ENCODE data around the gene EIF2B2.

EIF2B2 gene

DNA sequence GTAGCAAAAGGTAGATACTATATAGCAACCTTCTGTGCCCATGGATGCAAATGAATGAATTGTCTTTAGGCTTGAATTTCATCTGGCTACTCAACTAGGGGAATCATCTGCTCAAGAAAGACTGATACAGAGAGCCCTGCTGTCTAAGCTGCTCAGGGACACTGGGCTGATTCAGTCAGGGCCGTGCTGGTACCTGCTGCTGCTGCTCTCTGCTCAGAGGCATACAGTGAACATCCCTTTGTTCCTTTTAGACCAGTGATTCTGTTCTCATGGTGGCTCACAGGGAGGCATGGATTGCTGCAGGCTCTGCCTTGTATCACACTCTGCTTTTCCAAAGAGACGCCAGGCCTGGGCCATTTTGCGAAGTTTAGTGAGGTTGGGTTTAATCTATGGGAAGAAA, 14.1 kb downstream of the EIF2B2 start:
- TF ChIP-seq CTCF (IDR thresholded peaks at IDR 0.05): no peak
- Mint-ChIP-seq H3K4me1 (peaks cover 8% of the 10 kb centered on the region), H3K4me3 (no peak overlapping the region)

DNA sequence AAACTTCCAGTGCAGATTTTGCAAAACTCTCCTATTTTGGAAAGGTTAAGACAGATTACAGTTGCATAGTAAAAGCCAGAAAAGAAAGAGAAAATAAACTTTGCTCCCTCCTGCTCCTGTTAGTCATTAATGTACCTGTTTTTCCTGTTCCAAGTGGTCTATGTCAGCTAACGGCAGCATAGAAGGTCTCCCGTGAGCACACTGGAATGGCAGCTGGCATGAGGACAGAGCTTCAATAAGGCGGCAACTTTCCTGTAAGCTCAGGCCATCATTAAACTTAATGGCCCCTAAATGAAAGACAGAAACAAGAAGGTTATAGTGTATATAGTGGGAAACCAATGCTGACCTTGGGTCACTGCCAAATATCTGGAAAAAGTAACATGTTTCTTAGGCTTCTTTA, 16.0 kb downstream of the EIF2B2 start:
- TF ChIP-seq CTCF (IDR thresholded peaks at IDR 0.05): no peak
- Mint-ChIP-seq H3K27ac (no peak overlapping the region), H3K4me1 (peaks cover 8% of the 10 kb centered on the region), H3K9me3 (no peaks in the 10 kb centered on the region), H3K27me3 (ENCODE audit: low read depth, poor library complexity) (no peaks in the 10 kb centered on the region), H3K4me3 (no peak overlapping the region), H3K36me3 (ENCODE audit: low read depth) (peaks cover 77% of the 10 kb centered on the region)
- no peak for DNase-seq

More for the DNA sequence above, 14.1 kb downstream of the EIF2B2 start:
- no peak for DNase-seq
- Mint-ChIP-seq H3K27ac (no peak overlapping the region), H3K9me3 (no peaks in the 10 kb centered on the region), H3K27me3 (ENCODE audit: low read depth, poor library complexity) (no peaks in the 10 kb centered on the region), H3K36me3 (ENCODE audit: low read depth) (peaks cover 69% of the 10 kb centered on the region)

- Mint-ChIP-seq H3K27ac (no peak overlapping the region), H3K9me3 (no peaks in the 10 kb centered on the region), H3K4me3 (no peak overlapping the region), H3K4me1 (no peaks in the 10 kb centered on the region), H3K27me3 (ENCODE audit: low read depth, poor library complexity) (no peaks in the 10 kb centered on the region), H3K36me3 (ENCODE audit: low read depth) (peaks cover 50% of the 10 kb centered on the region)
- peak; percentile 9 for DNase-seq
- TF ChIP-seq CTCF (IDR thresholded peaks at IDR 0.05): peak; percentile 42
Observed at GRCh38 chr14:75022655-75023054, 19.9 kb downstream of the EIF2B2 start.

- H3K9me3 Mint-ChIP-seq: no peaks in the 10 kb centered on the region
- no peaks in the 10 kb centered on the region for H3K4me1 Mint-ChIP-seq
- H3K27me3 Mint-ChIP-seq (ENCODE audit: low read depth, poor library complexity): no peaks in the 10 kb centered on the region
- H3K4me3 Mint-ChIP-seq: no peak overlapping the region
- no peak for TF ChIP-seq CTCF (IDR thresholded peaks at IDR 0.05)
- H3K36me3 Mint-ChIP-seq (ENCODE audit: low read depth): peaks cover 50% of the 10 kb centered on the region
- no peak overlapping the region for H3K27ac Mint-ChIP-seq
- no peak for DNase-seq
Observed at GRCh38 chr14:75023108-75023507, 20.4 kb downstream of the EIF2B2 start.

DNA sequence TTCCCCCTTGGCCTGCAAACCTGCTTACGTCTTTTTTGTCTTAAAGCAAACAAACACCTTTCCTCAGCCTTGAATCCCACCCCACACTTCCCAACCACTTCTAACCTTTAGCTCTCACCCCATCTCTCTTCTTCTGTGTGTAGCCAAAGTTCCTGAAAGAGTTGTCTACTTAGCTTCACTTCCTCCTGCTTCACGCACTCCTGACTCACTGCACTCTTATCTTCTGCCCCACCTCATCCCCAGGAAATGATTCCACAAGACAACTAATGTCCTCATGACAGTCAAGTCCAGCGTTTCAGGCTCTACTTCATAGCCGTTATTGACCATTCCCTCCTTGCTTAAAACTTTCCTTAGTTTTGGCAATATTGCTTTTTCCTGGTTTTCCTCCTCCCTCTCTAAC, 22.4 kb downstream of the EIF2B2 start:
- no peak for DNase-seq
- no peak for TF ChIP-seq CTCF (IDR thresholded peaks at IDR 0.05)
- Mint-ChIP-seq H3K4me1 (no peaks in the 10 kb centered on the region), H3K9me3 (no peaks in the 10 kb centered on the region), H3K27ac (no peak overlapping the region), H3K36me3 (ENCODE audit: low read depth) (peaks cover 44% of the 10 kb centered on the region), H3K4me3 (no peak overlapping the region), H3K27me3 (ENCODE audit: low read depth, poor library complexity) (no peaks in the 10 kb centered on the region)

DNA sequence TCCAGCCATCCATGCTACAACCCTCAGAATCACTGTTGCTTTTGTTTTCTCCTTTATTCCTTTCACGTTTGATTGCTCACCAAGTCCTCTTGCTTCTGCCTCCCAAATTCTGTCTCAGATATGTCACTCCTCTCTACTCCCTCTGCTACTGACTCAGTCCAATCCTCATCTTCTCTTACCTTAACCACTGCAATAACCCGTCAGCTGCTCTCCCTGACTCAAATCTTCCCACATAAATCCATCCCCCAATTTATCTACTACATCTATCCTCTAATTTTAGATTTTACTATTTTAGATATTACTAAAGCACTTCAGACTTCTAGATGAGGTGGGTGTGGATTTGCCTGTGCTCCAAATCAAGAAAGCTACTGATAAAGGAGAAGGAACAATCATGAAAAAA, 23.2 kb downstream of the EIF2B2 start:
- no peaks in the 10 kb centered on the region for H3K9me3 Mint-ChIP-seq
- DNase-seq: no peak
- no peaks in the 10 kb centered on the region for H3K4me1 Mint-ChIP-seq
- no peak for TF ChIP-seq CTCF (IDR thresholded peaks at IDR 0.05)
- H3K36me3 Mint-ChIP-seq (ENCODE audit: low read depth): peaks cover 46% of the 10 kb centered on the region
- no peak overlapping the region for H3K27ac Mint-ChIP-seq
- H3K4me3 Mint-ChIP-seq: no peak overlapping the region
- H3K27me3 Mint-ChIP-seq (ENCODE audit: low read depth, poor library complexity): no peaks in the 10 kb centered on the region

Measured in nephron progenitor cell (in vitro differentiated cells).